Erythroblast (primary cell): Measurements from ENCODE around the gene TMEM164.

Source experiments
- DNase-seq, 2 experiments: peaks; one replicate each; lab custom pipeline; 2025; lab: John Stamatoyannopoulos, UW
- GATA1 ChIP-seq: IDR thresholded peaks from 2 replicates; pipeline ENCODE4 v1.6.1; 2011; ENCODE audit warnings: low read depth, mild to moderate bottlenecking, control low read depth, low read length, moderate library complexity
- POLR2A ChIP-seq: IDR thresholded peaks from 2 replicates; pipeline ENCODE4 v1.6.1; 2011; ENCODE audit warnings: mild to moderate bottlenecking, low read length

TMEM164 gene

GRCh38 chrX:110012818-110013485 is 10.0 kb downstream of the TMEM164 start:
- DNase-seq, result no peak
- TF ChIP-seq POLR2A, result no peak
- no peak for TF ChIP-seq GATA1

GRCh38 chrX:110013968-110014367 is 11.1 kb downstream of the TMEM164 start:
- no peak for DNase-seq
- TF ChIP-seq POLR2A (no peak), GATA1 (no peak)

- DNase-seq, result no peak
- no peak for TF ChIP-seq POLR2A
- no peak for TF ChIP-seq GATA1
Observed at GRCh38 chrX:110015032-110015431, 12.1 kb downstream of the TMEM164 start.

- no peak for DNase-seq
- TF ChIP-seq POLR2A (no peak), GATA1 (no peak)
Observed at GRCh38 chrX:110015915-110016314, 13.0 kb downstream of the TMEM164 start.

- DNase-seq, result no peak
- no peak for TF ChIP-seq POLR2A
- TF ChIP-seq GATA1, result no peak
Observed at GRCh38 chrX:110020536-110020935, 17.6 kb downstream of the TMEM164 start.

GRCh38 chrX:110021258-110022022 is 18.5 kb downstream of the TMEM164 start:
- no peak for DNase-seq
- TF ChIP-seq POLR2A, result no peak
- no peak for TF ChIP-seq GATA1

- TF ChIP-seq GATA1, result no peak
- TF ChIP-seq POLR2A, result no peak
- DNase-seq, result no peak
Observed at GRCh38 chrX:110022599-110023448, 19.9 kb downstream of the TMEM164 start.

GRCh38 chrX:110025395-110025794 is 22.5 kb downstream of the TMEM164 start:
- TF ChIP-seq POLR2A (no peak), GATA1 (no peak)

GRCh38 chrX:110026099-110026844 is 23.4 kb downstream of the TMEM164 start:
- no peak for TF ChIP-seq POLR2A
- no peak for TF ChIP-seq GATA1
- peak in 1 of 2 experiments; percentile 14 for DNase-seq

More at GRCh38 chrX:110025395-110025794, 22.5 kb downstream of the TMEM164 start:
- DNase-seq, result peak in 1 of 2 experiments; percentile 4

- no peak for DNase-seq
- TF ChIP-seq GATA1 (no peak), POLR2A (no peak)
Observed at GRCh38 chrX:110032534-110033147, 29.7 kb downstream of the TMEM164 start.

- no peak for DNase-seq
- TF ChIP-seq POLR2A, result no peak
- no peak for TF ChIP-seq GATA1
Observed at GRCh38 chrX:110034036-110034435, 31.1 kb downstream of the TMEM164 start.

- TF ChIP-seq POLR2A (no peak), GATA1 (no peak)
Observed at GRCh38 chrX:110036162-110037033, 33.5 kb downstream of the TMEM164 start.

More at GRCh38 chrX:110036162-110037033, 33.5 kb downstream of the TMEM164 start:
- peak; percentile 12 to 23 for DNase-seq
